ENCODE data around the gene ADAM23. TPM values are rescaled to one million over a fixed set of nuclear protein-coding genes. Genes with fewer than 3 reads are reported as not detected.

The ADAM23 gene
- polyA plus RNA-seq, 1 donor (not counting 4 experiments of a cell fraction or from before 2014, with no cell fraction given): 1.3 TPM

- H3K4me1 ChIP-seq (ENCODE audit: control insufficient read depth, extremely low read depth, insufficient read depth, low read length): no peaks in the 10 kb centered on the region
- H3K27ac ChIP-seq (ENCODE audit: control insufficient read depth, insufficient read depth, low read length): no peak overlapping the region
- no peaks in the 10 kb centered on the region for H4K20me1 ChIP-seq (ENCODE audit: control insufficient read depth, extremely low read depth, insufficient read depth, low read length)
- H3K9me1 ChIP-seq (ENCODE audit: control insufficient read depth, extremely low read depth, insufficient read depth, low read length): no peaks in the 10 kb centered on the region
- H3K9ac ChIP-seq (ENCODE audit: control insufficient read depth, extremely low read depth, insufficient read depth, low read length): no peak overlapping the region
- no peaks in the 10 kb centered on the region for H3K36me3 ChIP-seq (ENCODE audit: control insufficient read depth in 2 of 2, extremely low read depth in 1 of 2, insufficient read depth in 2 of 2, low read length in 2 of 2)
- H3K27me3 ChIP-seq (ENCODE audit: control insufficient read depth, extremely low read depth, insufficient read depth, low read length): no peaks in the 10 kb centered on the region
- no peak overlapping the region for H3K4me2 ChIP-seq (ENCODE audit: control insufficient read depth, extremely low read depth, insufficient read depth, low read depth, low read length)
- no peak overlapping the region for H2AFZ ChIP-seq (ENCODE audit: control insufficient read depth, low read length)
- TF ChIP-seq, protein P1, sequence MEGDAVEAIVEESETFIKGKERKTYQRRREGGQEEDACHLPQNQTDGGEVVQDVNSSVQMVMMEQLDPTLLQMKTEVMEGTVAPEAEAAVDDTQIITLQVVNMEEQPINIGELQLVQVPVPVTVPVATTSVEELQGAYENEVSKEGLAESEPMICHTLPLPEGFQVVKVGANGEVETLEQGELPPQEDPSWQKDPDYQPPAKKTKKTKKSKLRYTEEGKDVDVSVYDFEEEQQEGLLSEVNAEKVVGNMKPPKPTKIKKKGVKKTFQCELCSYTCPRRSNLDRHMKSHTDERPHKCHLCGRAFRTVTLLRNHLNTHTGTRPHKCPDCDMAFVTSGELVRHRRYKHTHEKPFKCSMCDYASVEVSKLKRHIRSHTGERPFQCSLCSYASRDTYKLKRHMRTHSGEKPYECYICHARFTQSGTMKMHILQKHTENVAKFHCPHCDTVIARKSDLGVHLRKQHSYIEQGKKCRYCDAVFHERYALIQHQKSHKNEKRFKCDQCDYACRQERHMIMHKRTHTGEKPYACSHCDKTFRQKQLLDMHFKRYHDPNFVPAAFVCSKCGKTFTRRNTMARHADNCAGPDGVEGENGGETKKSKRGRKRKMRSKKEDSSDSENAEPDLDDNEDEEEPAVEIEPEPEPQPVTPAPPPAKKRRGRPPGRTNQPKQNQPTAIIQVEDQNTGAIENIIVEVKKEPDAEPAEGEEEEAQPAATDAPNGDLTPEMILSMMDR (optimal IDR thresholded peaks at IDR 0.05 in 1 of 3, IDR thresholded peaks at IDR 0.05 in 1 of 3, conservative IDR thresholded peaks at IDR 0.05 in 1 of 3; ENCODE audit: extremely low read depth in 1 of 3, insufficient read depth in 2 of 3, low read length in 3 of 3): no peak
- no peak for TF ChIP-seq EZH2 (IDR thresholded peaks at IDR 0.05; ENCODE audit: low read length)
- H3K79me2 ChIP-seq (ENCODE audit: control insufficient read depth, insufficient read depth, low read length): no peaks in the 10 kb centered on the region
- dilution Hi-C loops (cut with MboI; ENCODE audit: extremely low pct_ligation_motif_present, low sequenced_read_pairs): no loop called here
- DNase-seq (ENCODE audit: low read depth, low spot score): no peak
- H3K9me3 ChIP-seq (ENCODE audit: control insufficient read depth, low read depth, low read length): no peaks in the 10 kb centered on the region
- no peak overlapping the region for H3K4me3 ChIP-seq (ENCODE audit: control insufficient read depth in 2 of 3, extremely low read depth in 1 of 3, insufficient read depth in 2 of 3, low read depth in 1 of 3, low read length in 3 of 3)
- no peak for FAIRE-seq
Observed at GRCh38 chr2:206521612-206522011, 78.3 kb downstream of the ADAM23 start.

- Histone ChIP-seq H2AFZ (ENCODE audit: control insufficient read depth, low read length) (no peak overlapping the region), H3K27ac (ENCODE audit: control insufficient read depth, insufficient read depth, low read length) (no peak overlapping the region), H3K36me3 (ENCODE audit: control insufficient read depth in 2 of 2, extremely low read depth in 1 of 2, insufficient read depth in 2 of 2, low read length in 2 of 2) (no peaks in the 10 kb centered on the region), H3K27me3 (ENCODE audit: control insufficient read depth, extremely low read depth, insufficient read depth, low read length) (no peaks in the 10 kb centered on the region), H3K9ac (ENCODE audit: control insufficient read depth, extremely low read depth, insufficient read depth, low read length) (no peak overlapping the region), H3K4me3 (ENCODE audit: control insufficient read depth in 2 of 3, extremely low read depth in 1 of 3, insufficient read depth in 2 of 3, low read depth in 1 of 3, low read length in 3 of 3) (no peak overlapping the region), H3K4me1 (ENCODE audit: control insufficient read depth, extremely low read depth, insufficient read depth, low read length) (peaks cover 12% of the 10 kb centered on the region), H4K20me1 (ENCODE audit: control insufficient read depth, extremely low read depth, insufficient read depth, low read length) (no peaks in the 10 kb centered on the region), H3K4me2 (ENCODE audit: control insufficient read depth, extremely low read depth, insufficient read depth, low read depth, low read length) (no peak overlapping the region), H3K79me2 (ENCODE audit: control insufficient read depth, insufficient read depth, low read length) (no peaks in the 10 kb centered on the region), H3K9me3 (ENCODE audit: control insufficient read depth, low read depth, low read length) (no peaks in the 10 kb centered on the region), H3K9me1 (ENCODE audit: control insufficient read depth, extremely low read depth, insufficient read depth, low read length) (no peaks in the 10 kb centered on the region)
- TF ChIP-seq, protein P1 (optimal IDR thresholded peaks at IDR 0.05 in 1 of 3, IDR thresholded peaks at IDR 0.05 in 1 of 3, conservative IDR thresholded peaks at IDR 0.05 in 1 of 3; ENCODE audit: extremely low read depth in 1 of 3, insufficient read depth in 2 of 3, low read length in 3 of 3): no peak
- TF ChIP-seq EZH2 (IDR thresholded peaks at IDR 0.05; ENCODE audit: low read length): no peak
- FAIRE-seq: no peak
- dilution Hi-C loops (cut with MboI; ENCODE audit: extremely low pct_ligation_motif_present, low sequenced_read_pairs): no loop called here
- DNase-seq (ENCODE audit: low read depth, low spot score): no peak
Observed at GRCh38 chr2:206526416-206526815, 83.1 kb downstream of the ADAM23 start.

Measured in keratinocyte (primary cell).